ENCODE results near the gene RIMS4. TPM values are rescaled to one million over a fixed set of nuclear protein-coding genes. Genes with fewer than 3 reads are reported as not detected.

Gene RIMS4
- total RNA-seq, 1 experiment from 2014 or later = 16.3 TPM

DNA sequence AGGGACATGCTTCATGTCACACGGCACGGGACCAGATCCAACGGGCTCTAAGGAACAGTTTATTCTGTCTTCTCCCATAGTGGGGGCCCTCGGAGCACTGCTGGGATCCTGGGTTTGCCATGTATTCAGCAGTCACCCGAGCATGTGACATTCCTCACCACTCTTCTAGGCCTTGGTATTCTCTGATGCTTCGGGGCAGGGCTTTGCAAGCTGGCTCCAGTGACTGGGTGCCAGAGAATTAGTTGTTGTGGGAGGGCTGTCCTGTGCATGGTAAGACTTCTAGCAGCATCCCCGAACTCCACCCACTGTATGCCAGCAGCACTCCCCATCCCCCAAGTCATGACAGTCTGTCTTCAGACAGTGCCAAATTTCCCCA, 89.7 kb downstream of the RIMS4 start:
- Histone ChIP-seq H3K9me3 (ENCODE audit: control insufficient read depth, low read depth, low read length) (no peaks in the 10 kb centered on the region), H2BK12ac (ENCODE audit: insufficient read length, low read depth, low read length) (no peak overlapping the region), H3K14ac (ENCODE audit: insufficient read depth, low read length) (no peak overlapping the region), H3K79me2 (ENCODE audit: insufficient read depth, low read length) (no peaks in the 10 kb centered on the region), H3K4me2 (ENCODE audit: insufficient read depth, insufficient read length, low read length) (no peak overlapping the region), H2BK15ac (ENCODE audit: low read depth, low read length) (no peak overlapping the region), H2AK5ac (ENCODE audit: insufficient read length, low read length) (no peak overlapping the region), H3K27me3 (ENCODE audit: insufficient read depth, low read length) (no peaks in the 10 kb centered on the region), H3K9ac (ENCODE audit: extremely low read depth, insufficient read length, low read length) (no peak overlapping the region), H2BK5ac (ENCODE audit: insufficient read length, low read length) (no peak overlapping the region), H3K27ac (ENCODE audit: insufficient read length, low read depth, low read length) (no peak overlapping the region), H3K79me1 (ENCODE audit: insufficient read depth, low read depth, low read length, poor library complexity, severe bottlenecking) (no peaks in the 10 kb centered on the region), H2AFZ (ENCODE audit: low read length) (no peak overlapping the region), H4K20me1 (ENCODE audit: control insufficient read depth, insufficient read depth, insufficient read length) (no peaks in the 10 kb centered on the region), H3K18ac (ENCODE audit: insufficient read length, low read depth, low read length) (no peak overlapping the region), H4K5ac (ENCODE audit: insufficient read length, low read depth, low read length) (no peak overlapping the region), H4K8ac (replicated peaks; ENCODE audit: insufficient read length, low read depth, low read length) (no peak overlapping the region), H3K4ac (ENCODE audit: low read depth, low read length) (no peak overlapping the region), H3K56ac (ENCODE audit: insufficient read length, low read depth, low read length) (no peak overlapping the region), H3K23me2 (ENCODE audit: insufficient read length, low read depth, low read length, poor library complexity, severe bottlenecking) (no peaks in the 10 kb centered on the region), H2BK120ac (ENCODE audit: low read depth, low read length, poor library complexity, severe bottlenecking) (no peak overlapping the region), H3K4me1 (ENCODE audit: insufficient read depth, low read length) (no peaks in the 10 kb centered on the region), H3K23ac (ENCODE audit: insufficient read length, low read depth, low read length) (no peak overlapping the region), H4K91ac (ENCODE audit: insufficient read length, low read depth, low read length) (no peak overlapping the region), H2BK20ac (ENCODE audit: low read depth, low read length, poor library complexity, severe bottlenecking) (no peak overlapping the region), H3T11ph (ENCODE audit: low read length) (no peak overlapping the region)
- DNase-seq = no peak
- Mint-ChIP-seq H3K4me3 (no peak overlapping the region), H3K27ac (peak overlapping the region in 1 of 3 experiments; percentile 79; a peak in 1 of 7 replicates), H3K36me3 (ENCODE audit: insufficient read depth in 1 of 3, low read depth in 3 of 3) (no peaks in the 10 kb centered on the region), H3K4me1 (peaks cover 3 to 4% of the 10 kb centered on the region in 2 experiments), H3K27me3 (ENCODE audit: low read depth) (no peaks in the 10 kb centered on the region), H3K9me3 (no peaks in the 10 kb centered on the region)
- no CpG with 5 or more reads among the region's 7 CpGs for WGBS (ENCODE audit: extremely low coverage, insufficient read length, low lambda C conversion rate)
- TF ChIP-seq, protein P1, sequence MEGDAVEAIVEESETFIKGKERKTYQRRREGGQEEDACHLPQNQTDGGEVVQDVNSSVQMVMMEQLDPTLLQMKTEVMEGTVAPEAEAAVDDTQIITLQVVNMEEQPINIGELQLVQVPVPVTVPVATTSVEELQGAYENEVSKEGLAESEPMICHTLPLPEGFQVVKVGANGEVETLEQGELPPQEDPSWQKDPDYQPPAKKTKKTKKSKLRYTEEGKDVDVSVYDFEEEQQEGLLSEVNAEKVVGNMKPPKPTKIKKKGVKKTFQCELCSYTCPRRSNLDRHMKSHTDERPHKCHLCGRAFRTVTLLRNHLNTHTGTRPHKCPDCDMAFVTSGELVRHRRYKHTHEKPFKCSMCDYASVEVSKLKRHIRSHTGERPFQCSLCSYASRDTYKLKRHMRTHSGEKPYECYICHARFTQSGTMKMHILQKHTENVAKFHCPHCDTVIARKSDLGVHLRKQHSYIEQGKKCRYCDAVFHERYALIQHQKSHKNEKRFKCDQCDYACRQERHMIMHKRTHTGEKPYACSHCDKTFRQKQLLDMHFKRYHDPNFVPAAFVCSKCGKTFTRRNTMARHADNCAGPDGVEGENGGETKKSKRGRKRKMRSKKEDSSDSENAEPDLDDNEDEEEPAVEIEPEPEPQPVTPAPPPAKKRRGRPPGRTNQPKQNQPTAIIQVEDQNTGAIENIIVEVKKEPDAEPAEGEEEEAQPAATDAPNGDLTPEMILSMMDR (conservative IDR thresholded peaks at IDR 0.05) = no peak

Measured in H9 (cell line).